T-helper 1 cell treated with Interleukin-12 subunit alpha and Interleukin-12 subunit beta and Interleukin-4 antibody, amounts not matched to agents 30 μg/mL and 1 μg/mL, for 36 hours (primary cell): ENCODE results near the gene KMT5B.
A peak's percentile ranks its signal among the peaks of the same experiment; 100 is the strongest.

Source experiments
- H3K27ac Mint-ChIP-seq: one replicate; pipeline ENCODE4 v1.8.0; 2021; ENCODE audit warnings: mild to moderate bottlenecking, mixed read lengths
- H3K27me3 Mint-ChIP-seq: one replicate; pipeline ENCODE4 v1.8.0; 2021; ENCODE audit warnings: low read depth, mixed read lengths
- H3K36me3 Mint-ChIP-seq: one replicate; pipeline ENCODE4 v1.8.0; 2021; ENCODE audit warnings: low read depth, mixed read lengths
- H3K4me1 Mint-ChIP-seq: one replicate; pipeline ENCODE4 v1.8.0; 2021; ENCODE audit warnings: low read depth, mixed read lengths
- H3K4me3 Mint-ChIP-seq: one replicate; pipeline ENCODE4 v1.8.0; 2021; ENCODE audit warnings: mild to moderate bottlenecking, moderate library complexity, mixed read lengths
- H3K9me3 Mint-ChIP-seq: one replicate; pipeline ENCODE4 v1.8.0; 2021; ENCODE audit warnings: mixed read lengths

The KMT5B gene

GRCh38 chr11:68242616-68243015 lies 29.5 kb upstream of the KMT5B start:
- no peaks in the 10 kb centered on the region for H3K9me3 Mint-ChIP-seq
- H3K36me3 Mint-ChIP-seq, result no peaks in the 10 kb centered on the region
- peaks cover 15% of the 10 kb centered on the region for H3K27me3 Mint-ChIP-seq
- no peak overlapping the region for H3K27ac Mint-ChIP-seq
- H3K4me1 Mint-ChIP-seq, result no peaks in the 10 kb centered on the region
- no peak overlapping the region for H3K4me3 Mint-ChIP-seq

- Mint-ChIP-seq H3K27me3 (peaks cover 19% of the 10 kb centered on the region), H3K4me1 (no peaks in the 10 kb centered on the region), H3K27ac (no peak overlapping the region), H3K36me3 (no peaks in the 10 kb centered on the region), H3K4me3 (no peak overlapping the region), H3K9me3 (peaks cover 33% of the 10 kb centered on the region)
Observed at GRCh38 chr11:68231621-68232020, 18.5 kb upstream of the KMT5B start.

- H3K4me1 Mint-ChIP-seq, result no peaks in the 10 kb centered on the region
- no peak overlapping the region for H3K4me3 Mint-ChIP-seq
- peaks cover 33% of the 10 kb centered on the region for H3K9me3 Mint-ChIP-seq
- H3K36me3 Mint-ChIP-seq, result no peaks in the 10 kb centered on the region
- H3K27ac Mint-ChIP-seq, result no peak overlapping the region
- peaks cover 11% of the 10 kb centered on the region for H3K27me3 Mint-ChIP-seq
Observed at GRCh38 chr11:68229601-68230000, 16.5 kb upstream of the KMT5B start.

- H3K27me3 Mint-ChIP-seq, result no peaks in the 10 kb centered on the region
Observed at GRCh38 chr11:68226421-68226820, 13.3 kb upstream of the KMT5B start.

GRCh38 chr11:68224606-68225005 lies 11.5 kb upstream of the KMT5B start:
- peaks cover 2% of the 10 kb centered on the region for H3K4me1 Mint-ChIP-seq
- H3K4me3 Mint-ChIP-seq, result no peak overlapping the region
- H3K27me3 Mint-ChIP-seq, result peaks cover 1% of the 10 kb centered on the region
- no peak overlapping the region for H3K27ac Mint-ChIP-seq
- peaks cover 20% of the 10 kb centered on the region for H3K9me3 Mint-ChIP-seq
- no peaks in the 10 kb centered on the region for H3K36me3 Mint-ChIP-seq

More at GRCh38 chr11:68226421-68226820, 13.3 kb upstream of the KMT5B start:
- Mint-ChIP-seq H3K9me3 (peaks cover 30% of the 10 kb centered on the region), H3K27ac (no peak overlapping the region), H3K4me1 (peaks cover 2% of the 10 kb centered on the region), H3K36me3 (no peaks in the 10 kb centered on the region), H3K4me3 (no peak overlapping the region)

GRCh38 chr11:68223275-68223674 lies 10.2 kb upstream of the KMT5B start:
- H3K27ac Mint-ChIP-seq, result no peak overlapping the region
- H3K4me1 Mint-ChIP-seq, result peaks cover 2% of the 10 kb centered on the region
- no peak overlapping the region for H3K4me3 Mint-ChIP-seq
- peaks cover 3% of the 10 kb centered on the region for H3K27me3 Mint-ChIP-seq
- H3K9me3 Mint-ChIP-seq, result peaks cover 7% of the 10 kb centered on the region
- H3K36me3 Mint-ChIP-seq, result no peaks in the 10 kb centered on the region

GRCh38 chr11:68221406-68221805 lies 8.3 kb upstream of the KMT5B start:
- peaks cover 2% of the 10 kb centered on the region for H3K4me1 Mint-ChIP-seq
- no peaks in the 10 kb centered on the region for H3K36me3 Mint-ChIP-seq
- peaks cover 7% of the 10 kb centered on the region for H3K27me3 Mint-ChIP-seq
- H3K27ac Mint-ChIP-seq, result no peak overlapping the region
- no peak overlapping the region for H3K4me3 Mint-ChIP-seq
- no peaks in the 10 kb centered on the region for H3K9me3 Mint-ChIP-seq

GRCh38 chr11:68216171-68216938 lies 3.3 kb upstream of the KMT5B start:
- peaks cover 3% of the 10 kb centered on the region for H3K36me3 Mint-ChIP-seq
- H3K27ac Mint-ChIP-seq, result no peak overlapping the region
- H3K4me3 Mint-ChIP-seq, result no peak overlapping the region

GRCh38 chr11:68215524-68216170 lies 2.6 kb upstream of the KMT5B start:
- Mint-ChIP-seq H3K36me3 (peaks cover 3% of the 10 kb centered on the region), H3K4me3 (peak overlapping the region; percentile 65), H3K27ac (peak overlapping the region; percentile 62), H3K27me3 (peaks cover 31% of the 10 kb centered on the region), H3K4me1 (peaks cover 20% of the 10 kb centered on the region), H3K9me3 (no peaks in the 10 kb centered on the region)

More at GRCh38 chr11:68216171-68216938, 3.3 kb upstream of the KMT5B start:
- Mint-ChIP-seq H3K9me3 (no peaks in the 10 kb centered on the region), H3K27me3 (peaks cover 31% of the 10 kb centered on the region), H3K4me1 (peaks cover 15% of the 10 kb centered on the region)

- peaks cover 26% of the 10 kb centered on the region for H3K4me1 Mint-ChIP-seq
- no peaks in the 10 kb centered on the region for H3K9me3 Mint-ChIP-seq
- peaks cover 3% of the 10 kb centered on the region for H3K36me3 Mint-ChIP-seq
- peak overlapping the region; percentile 65 for H3K4me3 Mint-ChIP-seq
- H3K27ac Mint-ChIP-seq, result peak overlapping the region; percentile 62
- H3K27me3 Mint-ChIP-seq, result peaks cover 31% of the 10 kb centered on the region
Observed at GRCh38 chr11:68215087-68215445, 2.0 kb upstream of the KMT5B start.

GRCh38 chr11:68214173-68215086 lies 1.3 kb upstream of the KMT5B start:
- Mint-ChIP-seq H3K9me3 (no peaks in the 10 kb centered on the region), H3K4me3 (peak overlapping the region; percentile 75), H3K4me1 (peaks cover 27% of the 10 kb centered on the region), H3K36me3 (peaks cover 3% of the 10 kb centered on the region), H3K27me3 (peaks cover 28% of the 10 kb centered on the region), H3K27ac (no peak overlapping the region)

- Mint-ChIP-seq H3K9me3 (no peaks in the 10 kb centered on the region), H3K4me1 (peaks cover 30% of the 10 kb centered on the region), H3K4me3 (peak overlapping the region; percentile 75), H3K36me3 (peaks cover 3% of the 10 kb centered on the region), H3K27ac (no peak overlapping the region), H3K27me3 (peaks cover 28% of the 10 kb centered on the region)
Observed at GRCh38 chr11:68213555-68214172, 568 bp upstream of the KMT5B start.

- peaks cover 33% of the 10 kb centered on the region for H3K4me1 Mint-ChIP-seq
- no peaks in the 10 kb centered on the region for H3K9me3 Mint-ChIP-seq
- peak overlapping the region; percentile 92 for H3K27ac Mint-ChIP-seq
- H3K27me3 Mint-ChIP-seq, result peaks cover 28% of the 10 kb centered on the region
- H3K4me3 Mint-ChIP-seq, result peak overlapping the region; percentile 96
- H3K36me3 Mint-ChIP-seq, result peaks cover 3% of the 10 kb centered on the region
Observed at GRCh38 chr11:68212421-68213134, 518 bp downstream of the KMT5B start.
